Stomach (tissue), 9 donors: ENCODE results near the gene TNP1. TPM values are rescaled to one million over a fixed set of nuclear protein-coding genes. Genes with fewer than 3 reads are reported as not detected.

ENCODE experiments used
- DNase-seq, 2 donors: peaks; one replicate each; pipeline versions ENCODE4 v3.0.0 to v3.0.0-alpha.2; 2013 to 2019
- H3K27ac ChIP-seq, 5 donors: fragments of 200-600 bp in 4 of 5; sonication (generic) in 4 of 5; one replicate each; pipeline ENCODE4 v1.5.1; 2013 to 2019; ENCODE audit warnings: mild to moderate bottlenecking in 1 of 5, moderate library complexity in 1 of 5
- H3K27me3 ChIP-seq, 3 donors: fragments of 200-600 bp; sonication (generic); one replicate each; pipeline ENCODE4 v1.5.1; 2017 to 2019; ENCODE audit warnings: mixed run types in 1 of 3
- H3K36me3 ChIP-seq, 4 donors: fragments of 200-600 bp; sonication (generic); 1 replicate in 3 of 4; 2 replicates in 1 of 4; pipeline ENCODE4 v1.5.1; 2016 to 2019
- H3K4me1 ChIP-seq, 4 donors: fragments of 200-600 bp; sonication (generic); one replicate each; pipeline ENCODE4 v1.5.1; 2016 to 2019
- H3K4me3 ChIP-seq, 4 donors: fragments of 200-600 bp; sonication (generic) in 3 of 4; one replicate each; pipeline ENCODE4 v1.5.1; 2016 to 2019; ENCODE audit warnings: mild to moderate bottlenecking in 1 of 4
- H3K9me3 ChIP-seq, 4 donors: fragments of 200-600 bp; sonication (generic); one replicate each; pipeline ENCODE4 v1.5.1; 2016 to 2019
- EP300 ChIP-seq: sonication (generic); formaldehyde crosslinking; IDR thresholded peaks from one replicate; pipeline ENCODE4 v1.6.1; 2017; ENCODE audit warnings: antibody characterized with exemption
- POLR2A ChIP-seq, 4 donors: fragments of 450-650 bp; IDR thresholded peaks; one replicate each; pipeline ENCODE4 v1.6.1; 2016; ENCODE audit warnings: antibody characterized with exemption in 4 of 4, control low read depth in 2 of 4, mild to moderate bottlenecking in 1 of 4, moderate library complexity in 1 of 4
- POLR2AphosphoS5 ChIP-seq, 3 donors: sonication (generic); formaldehyde crosslinking; IDR thresholded peaks; one replicate each; pipeline ENCODE4 v1.6.1; 2016; ENCODE audit warnings: antibody characterized with exemption in 3 of 3
- WGBS, 5 donors: extraction: QIAGEN DNeasy Blood & Tissue Kit in 3 of 5; methylation state at CpG; one replicate each; pipeline versions ENCODE4 v1.1.5 to v1.1.7; 2013 to 2018; 5-methylcytosine and 5-hydroxymethylcytosine counted together
- intact Hi-C: fragments of 100-400 bp; cut with DNase I; formaldehyde crosslinking; loops from one replicate; pipeline ENCODE4 v1.15.1; 2023; ENCODE audit warnings: low total_unique reads
- polyA plus RNA-seq, 3 donors: library from polyadenylated mRNA; stranded (reverse); fragments of 200-250 nt; gene quantifications; one replicate each; pipeline ENCODE4 v1.2.3, GENCODE V29; 2013
- total RNA-seq, 5 donors: library from RNA; depleted of rRNA; stranded (reverse); fragments of >200 nt; gene quantifications; one replicate each; pipeline versions ENCODE4 v1.1.0 to v1.2.3, GENCODE V29; 2014 to 2016
- TF ChIP-seq, protein P1 (sequence below), 7 experiments: fragments of 450-650 bp in 4 of 7; fragments of 200-600 bp in 3 of 7; sonication (generic) in 3 of 7; IDR thresholded peaks; one replicate each; pipeline ENCODE4 v1.5.1; 2016 to 2019; ENCODE audit warnings: antibody characterized with exemption in 7 of 7, control low read depth in 2 of 7, mild to moderate bottlenecking in 1 of 7
- donor health status: healthy with polysubstance abuse.
- donor health status: Bipolar disorder and iron deficiency.
- donor health status: healthy.

The TNP1 gene
- total and polyA plus RNA-seq, 8 donors, result not detected

DNA sequence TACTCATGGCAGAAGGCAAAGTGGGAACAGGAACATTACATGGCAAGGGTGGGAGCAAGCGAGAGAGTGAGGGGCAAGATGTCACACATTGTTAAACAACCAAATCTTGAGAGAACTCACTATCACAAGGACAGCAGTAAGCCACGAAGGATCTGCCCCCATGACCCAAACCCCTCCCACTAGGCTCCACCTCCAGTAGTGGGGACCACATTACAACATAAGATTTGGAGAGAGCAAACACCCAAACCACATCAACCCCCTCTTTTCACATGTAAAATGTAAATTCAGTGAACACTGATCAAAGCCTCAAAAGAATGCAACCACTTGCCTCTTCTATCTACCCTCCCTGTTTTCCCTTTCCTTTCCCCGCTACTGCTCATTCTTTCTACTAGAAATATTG, 43.6 kb upstream of the TNP1 start:
- H3K4me3 ChIP-seq, result no peak overlapping the region
- no peak overlapping the region for H3K27ac ChIP-seq
- H3K9me3 ChIP-seq, result peaks cover 0 to 26% (median 13%) of the 10 kb centered on the region in 4 donors
- TF ChIP-seq POLR2A (IDR thresholded peaks at IDR 0.05) (no peak), POLR2AphosphoS5 (IDR thresholded peaks at IDR 0.05) (no peak), EP300 (no peak)
- TF ChIP-seq, protein P1, sequence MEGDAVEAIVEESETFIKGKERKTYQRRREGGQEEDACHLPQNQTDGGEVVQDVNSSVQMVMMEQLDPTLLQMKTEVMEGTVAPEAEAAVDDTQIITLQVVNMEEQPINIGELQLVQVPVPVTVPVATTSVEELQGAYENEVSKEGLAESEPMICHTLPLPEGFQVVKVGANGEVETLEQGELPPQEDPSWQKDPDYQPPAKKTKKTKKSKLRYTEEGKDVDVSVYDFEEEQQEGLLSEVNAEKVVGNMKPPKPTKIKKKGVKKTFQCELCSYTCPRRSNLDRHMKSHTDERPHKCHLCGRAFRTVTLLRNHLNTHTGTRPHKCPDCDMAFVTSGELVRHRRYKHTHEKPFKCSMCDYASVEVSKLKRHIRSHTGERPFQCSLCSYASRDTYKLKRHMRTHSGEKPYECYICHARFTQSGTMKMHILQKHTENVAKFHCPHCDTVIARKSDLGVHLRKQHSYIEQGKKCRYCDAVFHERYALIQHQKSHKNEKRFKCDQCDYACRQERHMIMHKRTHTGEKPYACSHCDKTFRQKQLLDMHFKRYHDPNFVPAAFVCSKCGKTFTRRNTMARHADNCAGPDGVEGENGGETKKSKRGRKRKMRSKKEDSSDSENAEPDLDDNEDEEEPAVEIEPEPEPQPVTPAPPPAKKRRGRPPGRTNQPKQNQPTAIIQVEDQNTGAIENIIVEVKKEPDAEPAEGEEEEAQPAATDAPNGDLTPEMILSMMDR (IDR thresholded peaks at IDR 0.05), result no peak
- no peak for DNase-seq
- intact Hi-C loops, result no loop called here
- peaks cover 0 to 10% (median 4%) of the 10 kb centered on the region in 4 donors for H3K4me1 ChIP-seq
- 86 to 91% (median 86%) methylated on average over 3 of the region's 3 CpGs for WGBS, 5 donors
- H3K36me3 ChIP-seq, result no peaks in the 10 kb centered on the region
- no peaks in the 10 kb centered on the region for H3K27me3 ChIP-seq

DNA sequence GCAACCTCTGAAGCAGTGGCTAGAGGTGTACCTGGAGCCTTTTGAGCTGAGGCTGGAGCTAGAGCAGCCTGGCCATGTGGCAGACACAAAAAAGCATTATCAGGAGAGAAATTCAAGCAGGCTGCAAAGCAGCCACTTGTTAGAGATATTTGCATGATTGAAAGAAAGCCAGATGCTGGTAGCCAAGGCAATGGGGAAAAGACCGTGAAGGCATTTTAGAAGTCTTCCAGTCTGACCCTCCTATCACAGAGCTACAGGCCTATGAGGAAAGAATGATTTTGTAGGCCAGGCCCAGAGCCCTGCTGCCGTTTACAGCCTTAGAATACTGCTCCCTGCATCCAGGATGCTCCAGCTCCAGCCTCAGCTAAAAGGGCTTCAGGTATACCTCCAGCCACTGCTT, 41.4 kb upstream of the TNP1 start:
- TF ChIP-seq POLR2A (IDR thresholded peaks at IDR 0.05) (no peak), POLR2AphosphoS5 (IDR thresholded peaks at IDR 0.05) (no peak), EP300 (no peak)
- TF ChIP-seq, protein P1 (IDR thresholded peaks at IDR 0.05), result no peak
- 53 to 86% (median 61%) methylated on average over 2 of the region's 2 CpGs for WGBS, 5 donors
- intact Hi-C loops, result no loop called here
- no peak for DNase-seq
- peaks cover 0 to 10% (median 4%) of the 10 kb centered on the region in 4 donors for H3K4me1 ChIP-seq
- no peak overlapping the region for H3K4me3 ChIP-seq
- no peaks in the 10 kb centered on the region for H3K36me3 ChIP-seq
- H3K9me3 ChIP-seq, result peaks cover 0 to 26% (median 13%) of the 10 kb centered on the region in 4 donors
- no peaks in the 10 kb centered on the region for H3K27me3 ChIP-seq
- no peak overlapping the region for H3K27ac ChIP-seq

DNA sequence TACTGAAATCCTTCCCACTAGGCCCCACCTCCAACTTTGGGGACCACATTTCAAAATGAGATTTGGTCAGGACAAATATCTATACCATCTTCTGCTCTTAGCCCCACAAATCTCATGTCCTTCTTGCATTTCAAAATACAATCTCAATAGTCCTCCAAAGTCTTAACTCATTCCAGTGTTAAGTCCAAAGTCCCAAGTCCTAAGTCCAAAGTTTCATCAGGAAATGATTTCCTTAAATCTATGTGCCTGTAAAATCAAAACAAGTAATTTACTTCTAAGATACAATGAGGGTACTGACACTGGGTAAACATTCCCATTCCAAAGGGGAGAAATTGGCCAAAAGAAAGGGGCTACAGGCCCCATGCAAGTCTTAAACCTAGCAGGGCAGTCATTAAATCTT, 40.5 kb upstream of the TNP1 start:
- H3K4me3 ChIP-seq, result no peak overlapping the region
- H3K27ac ChIP-seq, result peak overlapping the region in 2 of 5 donors; percentile 25 to 48
- H3K36me3 ChIP-seq, result no peaks in the 10 kb centered on the region
- intact Hi-C loops, result no loop called here
- H3K9me3 ChIP-seq, result peaks cover 0 to 26% (median 13%) of the 10 kb centered on the region in 4 donors
- DNase-seq, result peak in 1 of 2 donors; percentile 63
- H3K4me1 ChIP-seq, result peaks cover 0 to 10% (median 4%) of the 10 kb centered on the region in 4 donors
- no peak for TF ChIP-seq POLR2A (IDR thresholded peaks at IDR 0.05)
- TF ChIP-seq, protein P1 (IDR thresholded peaks at IDR 0.05), result no peak
- no peak for TF ChIP-seq POLR2AphosphoS5 (IDR thresholded peaks at IDR 0.05)
- TF ChIP-seq EP300, result no peak
- no peaks in the 10 kb centered on the region for H3K27me3 ChIP-seq

DNA sequence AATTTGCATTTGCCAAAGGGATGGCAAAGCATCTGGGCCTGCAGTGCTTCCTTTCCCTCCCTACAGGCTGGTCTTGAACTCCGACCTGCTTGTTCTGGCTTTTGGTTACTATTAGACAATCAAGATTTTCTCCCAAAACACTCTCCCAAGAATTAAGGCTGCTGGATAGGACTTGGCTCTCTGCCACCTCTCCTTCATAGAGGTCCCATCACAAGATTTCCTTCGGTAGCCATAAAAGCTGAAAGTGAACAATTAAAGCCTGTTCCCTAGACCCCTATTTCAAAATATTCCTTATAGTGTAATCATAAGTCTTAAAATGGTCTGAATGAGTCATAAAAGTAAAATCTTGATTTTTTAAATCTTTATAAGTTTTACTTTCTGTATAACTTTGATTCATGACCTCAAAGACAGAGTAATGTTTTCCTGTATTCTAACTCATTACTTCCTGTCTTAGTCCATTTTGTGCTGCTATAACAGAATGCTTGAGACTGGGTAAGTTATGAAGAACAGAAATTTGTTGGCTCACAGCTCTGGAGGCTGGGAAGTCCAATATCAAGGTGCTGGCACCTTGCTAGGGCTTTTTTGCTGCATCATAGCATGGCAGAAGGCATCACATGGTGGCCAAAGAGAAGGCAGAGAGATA, 37.8 kb upstream of the TNP1 start:
- Histone ChIP-seq H3K4me1 (peaks cover 0 to 10% (median 4%) of the 10 kb centered on the region in 4 donors), H3K9me3 (peaks cover 0 to 17% (median 5%) of the 10 kb centered on the region in 4 donors), H3K27ac (no peak overlapping the region), H3K36me3 (no peaks in the 10 kb centered on the region), H3K27me3 (no peaks in the 10 kb centered on the region), H3K4me3 (no peak overlapping the region)
- TF ChIP-seq POLR2AphosphoS5 (IDR thresholded peaks at IDR 0.05), result no peak
- DNase-seq, result no peak
- intact Hi-C loops, result no loop called here
- 83 to 98% (median 90%) methylated on average over 2 of the region's 2 CpGs for WGBS, 5 donors

DNA sequence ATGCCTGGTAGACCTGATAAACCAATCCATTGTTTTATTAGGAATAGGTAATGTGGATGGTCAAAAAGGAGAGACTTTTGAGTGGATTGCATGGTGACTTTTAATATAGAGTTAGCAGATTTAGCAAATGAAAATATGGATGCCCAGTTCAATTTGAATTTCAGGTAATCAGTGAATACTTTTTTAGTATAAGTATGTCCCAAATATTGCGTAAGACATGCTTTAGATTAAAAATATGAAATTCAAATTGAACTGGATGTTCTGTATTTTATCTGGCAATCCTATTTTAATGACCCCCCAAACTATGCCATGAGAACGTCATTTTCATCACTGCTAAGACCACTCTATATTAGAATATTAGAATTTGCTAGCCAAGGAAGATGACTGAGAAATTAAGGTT, 30.3 kb upstream of the TNP1 start:
- peaks cover 0 to 2% (median 0%) of the 10 kb centered on the region in 4 donors for H3K4me1 ChIP-seq
- no peaks in the 10 kb centered on the region for H3K36me3 ChIP-seq
- no peak overlapping the region for H3K27ac ChIP-seq
- intact Hi-C loops, result no loop called here
- no peak for DNase-seq
- no peak overlapping the region for H3K4me3 ChIP-seq
- no peak for TF ChIP-seq EP300
- TF ChIP-seq, protein P1 (IDR thresholded peaks at IDR 0.05), result no peak
- TF ChIP-seq POLR2AphosphoS5 (IDR thresholded peaks at IDR 0.05), result no peak
- no peak for TF ChIP-seq POLR2A (IDR thresholded peaks at IDR 0.05)
- no peaks in the 10 kb centered on the region for H3K9me3 ChIP-seq
- 91 to 97% (median 92%) methylated on average over 2 of the region's 2 CpGs for WGBS, 5 donors
- no peaks in the 10 kb centered on the region for H3K27me3 ChIP-seq
